SJSA1 (cell line): ENCODE measurements around the gene TMEM236. TPM values are rescaled to one million over a fixed set of nuclear protein-coding genes. Genes with fewer than 3 reads are reported as not detected.

ENCODE experiments used
- DNase-seq, 2 experiments: peaks; one replicate each; pipeline ENCODE4 v3.0.0-alpha.2; 2015 to 2020; ENCODE audit warnings: low spot score in 2 of 2, low read depth in 1 of 2
- H3K27ac ChIP-seq: fragments of 250-450 bp; sonication (Bioruptor Pico); 2 replicates; pipeline ENCODE4 v1.5.1; 2020; ENCODE audit warnings: mild to moderate bottlenecking, moderate library complexity
- H3K27me3 ChIP-seq: fragments of 250-450 bp; sonication (Bioruptor Pico); replicated peaks from 2 replicates; pipeline ENCODE4 v1.5.1; 2020; ENCODE audit warnings: mild to moderate bottlenecking, moderate library complexity
- H3K36me3 ChIP-seq: fragments of 250-450 bp; sonication (Bioruptor Pico); 2 replicates; pipeline ENCODE4 v1.5.1; 2020; ENCODE audit warnings: mild to moderate bottlenecking
- H3K4me1 ChIP-seq: fragments of 250-450 bp; sonication (Bioruptor Pico); replicated peaks from 2 replicates; pipeline ENCODE4 v1.6.1; 2021; ENCODE audit warnings: mild to moderate bottlenecking
- H3K4me3 ChIP-seq: fragments of 250-450 bp; sonication (Bioruptor Pico); 2 replicates; pipeline ENCODE4 v1.5.1; 2020; ENCODE audit warnings: mild to moderate bottlenecking
- H3K9me3 ChIP-seq: fragments of 250-450 bp; sonication (Bioruptor Pico); replicated peaks from 2 replicates; pipeline ENCODE4 v1.5.1; 2020; ENCODE audit warnings: mild to moderate bottlenecking
- total RNA-seq: library from RNA; depleted of rRNA; stranded (reverse); fragments of >200 nt; shearing (Covaris generic); gene quantifications from 2 replicates; pipeline ENCODE4 v1.2.3, GENCODE V29; 2014

TMEM236 gene
- total RNA-seq, 1 experiment from 2014 or later, result 0.08 TPM

DNA sequence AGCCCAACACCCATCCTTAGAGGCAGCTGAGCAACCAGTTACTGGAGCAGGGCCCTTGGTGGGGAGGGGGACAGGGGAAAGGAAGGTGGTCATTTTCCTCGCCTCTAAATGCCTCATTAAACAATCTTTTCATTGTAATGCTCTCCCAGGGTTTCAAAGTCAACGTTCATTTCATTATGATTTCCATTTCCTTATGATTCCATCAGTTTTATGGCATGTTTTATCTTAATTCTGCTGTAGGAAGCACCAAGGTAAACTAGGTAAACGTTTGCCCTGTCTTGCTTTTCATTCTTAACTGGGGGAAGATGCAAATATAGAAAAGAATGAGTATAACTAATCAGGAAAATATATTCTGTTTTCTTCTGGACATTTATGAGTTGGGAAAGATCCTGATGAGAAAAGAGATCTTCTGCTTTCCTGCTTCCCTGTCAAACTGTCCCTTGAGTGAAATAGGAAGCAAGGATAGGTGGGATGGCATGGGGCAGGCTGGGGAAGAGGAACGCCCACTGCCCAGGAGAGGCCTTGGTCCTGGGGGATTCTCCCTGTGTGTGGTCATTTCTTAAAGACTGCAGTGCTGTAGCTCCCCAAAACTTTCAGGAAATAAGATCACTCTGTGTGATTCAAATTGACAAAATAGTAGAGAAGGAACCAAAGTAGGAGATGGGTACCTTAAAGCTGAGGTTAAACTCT, 20.5 kb upstream of the TMEM236 start:
- Histone ChIP-seq H3K4me1 (no peaks in the 10 kb centered on the region), H3K9me3 (no peaks in the 10 kb centered on the region), H3K36me3 (no peaks in the 10 kb centered on the region), H3K27me3 (no peaks in the 10 kb centered on the region), H3K27ac (no peak overlapping the region), H3K4me3 (no peak overlapping the region)
- DNase-seq, result no peak

DNA sequence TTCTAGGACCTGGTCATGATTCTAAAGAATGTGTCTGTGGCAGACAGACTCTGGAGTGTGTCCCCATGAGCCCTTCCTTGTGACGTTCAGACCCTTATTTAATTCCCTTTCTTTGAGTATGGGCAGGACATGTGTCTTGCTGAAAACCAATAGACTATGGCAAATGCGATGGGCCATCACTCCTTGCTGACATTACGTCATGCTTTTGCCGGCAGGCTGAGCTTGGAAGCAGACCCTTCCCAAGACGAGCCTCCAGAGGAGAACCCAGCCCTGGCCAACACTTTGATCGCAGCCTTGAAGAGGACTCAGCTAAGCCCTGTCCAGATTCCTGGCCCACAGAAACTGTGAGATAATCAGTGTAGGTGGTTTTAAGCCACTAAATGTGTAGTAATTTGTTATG, 18.4 kb upstream of the TMEM236 start:
- Histone ChIP-seq H3K36me3 (no peaks in the 10 kb centered on the region), H3K9me3 (no peaks in the 10 kb centered on the region), H3K27ac (no peak overlapping the region), H3K4me1 (0 out of 2 replicates have a peak, but pooled peaks cover 5% of the 10 kb centered on the region), H3K27me3 (no peaks in the 10 kb centered on the region), H3K4me3 (no peak overlapping the region)
- no peak for DNase-seq

- H3K36me3 ChIP-seq, result no peaks in the 10 kb centered on the region
- H3K27me3 ChIP-seq, result no peaks in the 10 kb centered on the region
These were observed 17.4 kb upstream of the TMEM236 start for GRCh38 chr10:17734432-17735080.

DNA sequence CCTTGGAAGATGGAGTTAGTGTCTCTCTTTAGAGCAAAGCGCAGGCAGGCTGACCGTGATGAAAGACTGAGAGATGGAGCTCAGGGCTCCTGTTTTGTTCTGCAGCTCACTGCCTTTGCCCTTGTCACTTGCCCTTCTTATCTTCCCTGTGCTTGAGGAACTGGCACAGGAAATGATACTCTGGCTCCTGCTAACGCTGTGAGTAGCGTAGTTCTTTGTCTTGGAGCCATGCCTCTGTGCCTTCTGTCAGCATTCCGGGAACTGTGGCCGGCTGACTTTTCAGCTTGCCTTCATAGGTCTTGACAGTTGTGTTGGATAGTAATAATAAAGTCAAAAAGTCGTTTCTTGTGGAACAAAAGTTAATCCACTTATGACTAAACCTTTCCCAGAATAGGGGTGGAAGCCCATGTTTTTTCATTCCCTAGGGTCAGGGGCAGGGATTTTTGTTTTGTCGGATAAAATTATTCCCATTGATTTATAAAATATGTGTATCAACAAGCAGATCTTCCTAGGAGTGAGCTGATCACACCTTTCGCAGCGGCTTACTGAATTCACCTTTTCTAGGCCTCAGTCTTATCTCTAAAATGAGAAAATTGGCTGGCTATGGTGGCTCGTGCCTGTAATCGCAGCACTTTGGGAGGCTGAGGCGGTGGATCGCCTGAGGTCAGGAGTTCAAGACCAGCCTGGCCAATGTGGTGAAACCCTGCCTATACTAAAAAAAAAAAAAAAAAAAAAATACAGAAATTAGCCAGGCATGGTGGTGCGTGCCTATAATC, 16.6 kb upstream of the TMEM236 start:
- Histone ChIP-seq H3K4me3 (no peak overlapping the region), H3K27me3 (no peaks in the 10 kb centered on the region), H3K27ac (no peak overlapping the region), H3K9me3 (no peaks in the 10 kb centered on the region), H3K36me3 (no peaks in the 10 kb centered on the region), H3K4me1 (0 out of 2 replicates have a peak, but pooled peaks cover 5% of the 10 kb centered on the region)
- DNase-seq, result no peak

More at GRCh38 chr10:17734432-17735080, 17.4 kb upstream of the TMEM236 start:
- H3K4me3 ChIP-seq, result no peak overlapping the region
- H3K27ac ChIP-seq, result no peak overlapping the region
- H3K9me3 ChIP-seq, result no peaks in the 10 kb centered on the region
- 0 out of 2 replicates have a peak, but pooled peaks cover 5% of the 10 kb centered on the region for H3K4me1 ChIP-seq
- DNase-seq, result no peak

GRCh38 chr10:17736223-17736622, 15.8 kb upstream of the TMEM236 start:
- Histone ChIP-seq H3K27me3 (no peaks in the 10 kb centered on the region), H3K4me3 (no peak overlapping the region), H3K27ac (no peak overlapping the region), H3K9me3 (no peaks in the 10 kb centered on the region), H3K36me3 (no peaks in the 10 kb centered on the region), H3K4me1 (0 out of 2 replicates have a peak, but pooled peaks cover 5% of the 10 kb centered on the region)
- no peak for DNase-seq

- Histone ChIP-seq H3K27ac (no peak overlapping the region), H3K4me1 (0 out of 2 replicates have a peak, but pooled peaks cover 5% of the 10 kb centered on the region), H3K4me3 (no peak overlapping the region), H3K27me3 (no peaks in the 10 kb centered on the region), H3K9me3 (no peaks in the 10 kb centered on the region), H3K36me3 (no peaks in the 10 kb centered on the region)
- peak in 1 of 2 experiments; percentile 38 for DNase-seq
These were observed 14.7 kb upstream of the TMEM236 start for GRCh38 chr10:17737027-17737965.

DNA sequence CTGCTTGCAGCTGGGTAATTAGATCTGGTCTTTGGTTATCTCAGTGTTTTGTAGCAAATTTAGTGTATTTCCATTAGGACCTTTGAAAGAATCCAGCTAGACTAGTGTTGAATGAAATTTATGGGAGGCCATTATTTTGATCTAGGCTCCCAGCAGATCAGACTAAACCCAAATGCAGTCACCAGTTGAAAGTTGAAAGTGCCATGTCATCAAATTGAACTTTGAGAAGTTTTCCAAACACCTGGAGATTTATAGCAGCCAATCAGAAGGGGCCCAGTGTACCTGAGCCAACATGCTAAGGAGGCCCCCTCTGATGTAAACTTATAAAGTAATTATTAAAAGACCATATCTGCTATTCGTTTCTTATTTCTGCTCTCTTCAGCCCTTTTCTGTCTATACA, 11.3 kb upstream of the TMEM236 start:
- Histone ChIP-seq H3K27me3 (no peaks in the 10 kb centered on the region), H3K4me1 (0 out of 2 replicates have a peak, but pooled peaks cover 5% of the 10 kb centered on the region), H3K9me3 (no peaks in the 10 kb centered on the region), H3K27ac (no peak overlapping the region), H3K36me3 (no peaks in the 10 kb centered on the region), H3K4me3 (no peak overlapping the region)
- no peak for DNase-seq

GRCh38 chr10:17742918-17743317, 9.1 kb upstream of the TMEM236 start:
- H3K27me3 ChIP-seq, result no peaks in the 10 kb centered on the region
- DNase-seq, result peak; percentile 63 to 66
- H3K36me3 ChIP-seq, result no peaks in the 10 kb centered on the region
- peak overlapping the region; percentile 27 for H3K4me3 ChIP-seq
- H3K4me1 ChIP-seq, result no peaks in the 10 kb centered on the region
- no peak overlapping the region for H3K27ac ChIP-seq
- no peaks in the 10 kb centered on the region for H3K9me3 ChIP-seq

DNA sequence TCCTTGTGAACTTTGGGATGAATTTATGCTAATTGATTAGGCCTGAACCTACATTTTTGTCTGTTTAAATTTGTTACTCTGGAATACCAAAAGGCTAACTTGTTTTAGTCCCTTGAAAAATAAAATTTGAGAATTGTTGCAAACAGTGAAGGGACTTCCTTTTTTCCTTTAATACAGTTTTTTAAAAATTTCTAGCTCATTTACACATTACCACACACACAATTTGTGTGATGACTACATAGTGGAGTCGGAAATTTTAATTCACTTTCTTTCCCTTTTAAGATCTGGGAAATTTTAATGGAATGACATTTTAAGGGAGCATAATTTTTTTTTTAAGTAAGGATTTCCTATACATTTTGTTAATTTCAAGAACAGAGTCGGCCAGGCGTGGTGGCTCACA, 8.6 kb upstream of the TMEM236 start:
- Histone ChIP-seq H3K9me3 (no peaks in the 10 kb centered on the region), H3K4me3 (no peak overlapping the region), H3K36me3 (no peaks in the 10 kb centered on the region), H3K27me3 (no peaks in the 10 kb centered on the region), H3K27ac (no peak overlapping the region), H3K4me1 (no peaks in the 10 kb centered on the region)
- no peak for DNase-seq

DNA sequence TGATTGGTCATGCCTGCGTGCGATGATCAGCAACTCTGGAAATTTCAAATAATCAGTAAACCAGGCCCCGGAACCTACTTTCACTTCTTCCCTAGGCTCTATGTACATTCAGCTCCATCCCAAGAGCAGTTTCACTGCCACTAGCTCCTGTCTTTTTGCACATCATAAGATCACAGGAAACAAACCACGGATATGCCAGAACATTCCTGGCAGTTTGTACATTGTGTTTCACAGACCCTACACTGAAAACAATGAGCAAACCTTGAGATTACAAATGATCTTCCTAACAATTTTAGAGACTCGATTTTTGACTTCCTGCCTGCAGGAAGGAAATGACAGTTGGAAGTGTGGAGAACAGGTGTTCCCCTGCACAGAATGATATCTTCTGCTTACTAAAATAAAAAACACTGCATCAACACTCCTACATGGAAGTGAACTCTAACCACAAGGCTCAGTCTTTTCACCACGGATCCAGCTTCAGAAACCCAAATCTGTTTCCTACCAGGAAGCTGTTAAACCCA, 7.6 kb upstream of the TMEM236 start:
- no peaks in the 10 kb centered on the region for H3K9me3 ChIP-seq
- no peak for DNase-seq
- H3K4me1 ChIP-seq, result no peaks in the 10 kb centered on the region
- H3K36me3 ChIP-seq, result no peaks in the 10 kb centered on the region
- no peak overlapping the region for H3K27ac ChIP-seq
- H3K27me3 ChIP-seq, result no peaks in the 10 kb centered on the region
- H3K4me3 ChIP-seq, result no peak overlapping the region

DNA sequence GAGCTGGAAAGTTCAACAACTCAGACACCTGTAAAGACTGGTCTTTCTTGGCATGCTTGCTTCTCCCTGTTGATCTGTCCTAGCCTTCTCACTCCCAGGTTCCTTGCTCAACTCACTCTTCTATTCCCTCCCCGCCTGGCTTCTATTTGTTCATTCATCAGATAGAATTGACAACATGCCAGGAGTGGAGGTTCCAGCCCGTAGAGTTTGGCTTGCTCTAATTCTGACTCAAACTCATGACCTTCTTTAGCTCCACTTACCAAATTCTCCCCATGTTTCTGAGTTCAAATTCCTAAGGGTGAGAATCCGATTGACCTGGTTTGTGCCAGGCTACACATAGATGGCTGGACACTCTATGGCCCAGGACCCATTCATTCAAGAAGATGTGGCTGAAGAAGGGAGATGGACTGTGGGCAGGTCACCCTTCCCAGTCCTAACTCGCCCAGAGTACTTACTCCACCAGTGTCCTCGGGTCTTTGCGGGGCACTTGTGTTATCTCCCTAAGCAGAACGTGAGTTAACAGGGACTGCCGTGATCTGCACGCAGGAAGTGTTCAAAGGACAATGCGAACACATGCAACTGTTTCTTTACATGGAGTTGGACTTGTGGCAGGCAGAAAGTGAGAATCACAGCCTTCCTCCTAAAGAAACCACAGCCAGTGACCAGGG, 4.0 kb upstream of the TMEM236 start:
- Histone ChIP-seq H3K27ac (no peak overlapping the region), H3K9me3 (no peaks in the 10 kb centered on the region), H3K36me3 (no peaks in the 10 kb centered on the region), H3K4me3 (no peak overlapping the region), H3K27me3 (no peaks in the 10 kb centered on the region), H3K4me1 (no peaks in the 10 kb centered on the region)
- DNase-seq, result no peak

DNA sequence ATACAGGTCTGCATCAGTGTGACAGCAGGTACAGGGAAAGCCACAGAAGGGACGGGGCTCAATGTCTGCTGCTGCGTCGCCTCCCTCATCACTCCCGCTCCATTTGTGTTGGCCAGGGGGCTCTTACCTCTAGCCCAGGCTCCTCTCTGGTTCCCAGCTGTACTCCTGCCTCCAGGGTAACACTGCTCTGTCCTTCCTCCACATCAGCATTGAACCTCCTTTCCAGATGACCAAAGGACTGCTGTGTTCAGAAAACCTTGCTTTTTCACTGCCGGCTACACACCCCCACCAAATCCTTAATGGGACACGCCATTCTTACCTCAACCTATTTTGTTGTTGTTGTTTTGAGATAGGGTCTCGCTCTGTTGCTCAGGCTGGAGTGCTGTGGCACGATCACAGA, 2.1 kb upstream of the TMEM236 start:
- Histone ChIP-seq H3K4me3 (no peak overlapping the region), H3K4me1 (no peaks in the 10 kb centered on the region), H3K27ac (no peak overlapping the region), H3K36me3 (no peaks in the 10 kb centered on the region), H3K27me3 (no peaks in the 10 kb centered on the region), H3K9me3 (no peaks in the 10 kb centered on the region)
- DNase-seq, result no peak
